Measurements from ENCODE around the gene ZBTB17.

The ZBTB17 gene

GRCh38 chr1:15946571-15947381, 29.1 kb downstream of the ZBTB17 start:
- H3K27me3 ChIP-seq (ENCODE audit: insufficient read depth, low read depth, severe bottlenecking), result no peaks in the 10 kb centered on the region
- TF ChIP-seq CTCF (IDR thresholded peaks at IDR 0.05; ENCODE audit: low read depth, low read length), result no peak
- peaks cover 59% of the 10 kb centered on the region for H3K36me3 ChIP-seq
- DNase-seq, result no peak
- no peaks in the 10 kb centered on the region for H3K9me3 ChIP-seq (ENCODE audit: severe bottlenecking)
- H3K4me3 ChIP-seq (ENCODE audit: low read depth, low read length), result no peak overlapping the region
- no peak overlapping the region for H3K27ac ChIP-seq

- DNase-seq, result no peak
- Histone ChIP-seq H3K9me3 (ENCODE audit: severe bottlenecking) (no peaks in the 10 kb centered on the region), H3K27ac (no peak overlapping the region), H3K27me3 (ENCODE audit: insufficient read depth, low read depth, severe bottlenecking) (no peaks in the 10 kb centered on the region), H3K36me3 (peaks cover 65% of the 10 kb centered on the region), H3K4me3 (ENCODE audit: low read depth, low read length) (no peak overlapping the region)
- no peak for TF ChIP-seq CTCF (IDR thresholded peaks at IDR 0.05; ENCODE audit: low read depth, low read length)
Observed at GRCh38 chr1:15945832-15946448, 30.0 kb downstream of the ZBTB17 start.

GRCh38 chr1:15945011-15945831, 30.7 kb downstream of the ZBTB17 start:
- H3K27ac ChIP-seq, result no peak overlapping the region
- DNase-seq, result no peak
- no peak overlapping the region for H3K4me3 ChIP-seq (ENCODE audit: low read depth, low read length)
- peaks cover 71% of the 10 kb centered on the region for H3K36me3 ChIP-seq
- no peaks in the 10 kb centered on the region for H3K9me3 ChIP-seq (ENCODE audit: severe bottlenecking)
- H3K27me3 ChIP-seq (ENCODE audit: insufficient read depth, low read depth, severe bottlenecking), result no peaks in the 10 kb centered on the region
- no peak for TF ChIP-seq CTCF (IDR thresholded peaks at IDR 0.05; ENCODE audit: low read depth, low read length)

- Histone ChIP-seq H3K4me3 (ENCODE audit: low read depth, low read length) (no peak overlapping the region), H3K36me3 (peaks cover 76% of the 10 kb centered on the region), H3K27ac (no peak overlapping the region), H3K27me3 (ENCODE audit: insufficient read depth, low read depth, severe bottlenecking) (no peaks in the 10 kb centered on the region), H3K9me3 (ENCODE audit: severe bottlenecking) (no peaks in the 10 kb centered on the region)
- DNase-seq, result no peak
- no peak for TF ChIP-seq CTCF (IDR thresholded peaks at IDR 0.05; ENCODE audit: low read depth, low read length)
Observed at GRCh38 chr1:15944308-15945010, 31.4 kb downstream of the ZBTB17 start.

- DNase-seq, result no peak
- H3K27ac ChIP-seq, result no peak overlapping the region
Observed at GRCh38 chr1:15943992-15944307, 32.0 kb downstream of the ZBTB17 start.

More at GRCh38 chr1:15943992-15944307, 32.0 kb downstream of the ZBTB17 start:
- peaks cover 81% of the 10 kb centered on the region for H3K36me3 ChIP-seq
- H3K27me3 ChIP-seq (ENCODE audit: insufficient read depth, low read depth, severe bottlenecking), result no peaks in the 10 kb centered on the region
- TF ChIP-seq CTCF (IDR thresholded peaks at IDR 0.05; ENCODE audit: low read depth, low read length), result no peak
- no peaks in the 10 kb centered on the region for H3K9me3 ChIP-seq (ENCODE audit: severe bottlenecking)
- no peak overlapping the region for H3K4me3 ChIP-seq (ENCODE audit: low read depth, low read length)

All from WERI-Rb-1 (cell line).